ENCODE measurements around the gene PGM1. TPM values are rescaled to one million over a fixed set of nuclear protein-coding genes. Genes with fewer than 3 reads are reported as not detected.

Gene PGM1
- total and polyA plus RNA-seq, 10 of the 15 experiments (the other 5 are each of a cell fraction or from before 2014, with no cell fraction given): 22.5 to 72.6 (median 50.8) TPM

DNA sequence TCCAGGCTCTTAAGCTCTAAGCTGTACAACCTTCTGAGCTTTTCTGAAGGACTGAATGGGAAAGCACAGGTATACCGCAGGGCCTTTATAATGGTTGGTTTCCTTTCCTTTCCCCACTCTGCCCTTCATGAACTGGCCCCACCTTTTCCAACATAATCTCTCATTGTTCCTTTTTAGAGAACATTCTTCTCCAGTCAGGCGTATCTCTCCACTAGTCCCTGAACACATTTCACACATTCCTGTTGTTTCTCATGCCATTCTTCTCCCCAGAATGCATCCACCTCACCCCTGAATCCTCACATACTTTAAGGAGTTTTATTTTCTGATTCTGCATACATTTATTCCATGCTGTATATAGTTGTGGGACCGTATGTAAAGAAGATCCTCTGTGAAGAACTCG is 41.3 kb downstream of the PGM1 start:
- Histone ChIP-seq H3K4me3 (no peak overlapping the region), H3K27me3 (replicated peaks in 1 of 2; ENCODE audit: control insufficient read depth in 2 of 2, insufficient read depth in 2 of 2, low read length in 1 of 2) (no peaks in the 10 kb centered on the region), H3K27ac (ENCODE audit: control insufficient read depth, insufficient read depth) (no peak overlapping the region), H3K9ac (ENCODE audit: control insufficient read depth, insufficient read depth, low read length) (no peak overlapping the region), H3K36me3 (ENCODE audit: control insufficient read depth in 2 of 2, insufficient read depth in 2 of 2, low read length in 1 of 2) (peaks cover 9 to 22% of the 10 kb centered on the region in 2 experiments), H4K20me1 (ENCODE audit: control insufficient read depth, insufficient read depth) (no peaks in the 10 kb centered on the region), H3K4me1 (ENCODE audit: control insufficient read depth, insufficient read depth, low read length) (no peaks in the 10 kb centered on the region), H2AFZ (ENCODE audit: control insufficient read depth, low read depth, low read length) (no peak overlapping the region), H3K9me3 (replicated peaks; ENCODE audit: control insufficient read depth, insufficient read depth, low read length) (no peaks in the 10 kb centered on the region), H3K4me2 (ENCODE audit: control insufficient read depth, insufficient read depth) (no peak overlapping the region), H3K79me2 (ENCODE audit: control insufficient read depth, insufficient read depth, low read length) (no peaks in the 10 kb centered on the region)
- FAIRE-seq (no peak), ATAC-seq (no peak), DNase-seq (ENCODE audit: low read depth, low spot score) (no peak)
- SMC1A ChIA-PET (ENCODE audit: uncharacterized antibody, unreplicated experiment): interaction anchor here (1.1 to 1.2 kb wide), 2 partner anchors 18 to 40 kb away, joined by 3 to 5 read pairs; no protein-coding TSS in a partner anchor
- WGBS (ENCODE audit: insufficient coverage, insufficient replicate concordance, low lambda C conversion rate, missing lambda C conversion rate): 83% methylated on average over 4 of the region's 4 CpGs
- no TSS peak for BruUV-seq (replicated peaks)
- CTCF ChIA-PET: interaction anchor here (1.8 kb wide), 1 partner anchor 503 kb away, joined by 5 read pairs; no protein-coding TSS in a partner anchor
- intact Hi-C loops (cut with micrococcal nuclease; ENCODE audit: unreplicated experiment): no loop called here
- POLR2A ChIA-PET: interaction anchor here (1.6 kb wide), 1 partner anchor 11 kb away, joined by 5 read pairs; no protein-coding TSS in a partner anchor
- RAD21 ChIA-PET (ENCODE audit: unreplicated experiment): no interaction called here
- TF ChIP-seq E2F8 (IDR thresholded peaks at IDR 0.05; ENCODE audit: low read depth, partially characterized antibody): no peak
- TF ChIP-seq YY1 (IDR thresholded peaks at IDR 0.05; ENCODE audit: low read depth, low read length): no peak
- no peak for TF ChIP-seq HDAC6 (IDR thresholded peaks at IDR 0.05; ENCODE audit: unreplicated experiment)
- TF ChIP-seq POU2F2 (IDR thresholded peaks at IDR 0.05; ENCODE audit: borderline replicate concordance, low read depth, low read length): no peak
- no peak for TF ChIP-seq FOXK2 (IDR thresholded peaks at IDR 0.05)
- TF ChIP-seq RB1 (IDR thresholded peaks at IDR 0.05; ENCODE audit: borderline replicate concordance): no peak
- TF ChIP-seq, protein P1, sequence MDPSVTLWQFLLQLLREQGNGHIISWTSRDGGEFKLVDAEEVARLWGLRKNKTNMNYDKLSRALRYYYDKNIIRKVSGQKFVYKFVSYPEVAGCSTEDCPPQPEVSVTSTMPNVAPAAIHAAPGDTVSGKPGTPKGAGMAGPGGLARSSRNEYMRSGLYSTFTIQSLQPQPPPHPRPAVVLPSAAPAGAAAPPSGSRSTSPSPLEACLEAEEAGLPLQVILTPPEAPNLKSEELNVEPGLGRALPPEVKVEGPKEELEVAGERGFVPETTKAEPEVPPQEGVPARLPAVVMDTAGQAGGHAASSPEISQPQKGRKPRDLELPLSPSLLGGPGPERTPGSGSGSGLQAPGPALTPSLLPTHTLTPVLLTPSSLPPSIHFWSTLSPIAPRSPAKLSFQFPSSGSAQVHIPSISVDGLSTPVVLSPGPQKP (IDR thresholded peaks at IDR 0.05; ENCODE audit: low read depth, low read length): no peak
- TF ChIP-seq IRF3 (IDR thresholded peaks at IDR 0.05): no peak
- no peak for TF ChIP-seq NR2C1 (IDR thresholded peaks at IDR 0.05)
- no peak for TF ChIP-seq RCOR1 (conservative IDR thresholded peaks at IDR 0.05; ENCODE audit: low read depth, low read length)
- no peak for TF ChIP-seq KDM1A (IDR thresholded peaks at IDR 0.05; ENCODE audit: borderline replicate concordance)
- no peak for TF ChIP-seq ZBTB40 (IDR thresholded peaks at IDR 0.05; ENCODE audit: borderline replicate concordance)
- no peak for TF ChIP-seq STAT1 (conservative IDR thresholded peaks at IDR 0.05)
- TF ChIP-seq CBFB (IDR thresholded peaks at IDR 0.05; ENCODE audit: low read depth): no peak
- in situ Hi-C loops (cut with MboI): no loop called here

All from GM12878 (cell line).